Activated CD8-positive, alpha-beta T cell treated with anti-CD3 and anti-CD28 coated beads for 36 hours (primary cell): Measurements from ENCODE around the gene NPIPB8. TPM values are rescaled to one million over a fixed set of nuclear protein-coding genes. Genes with fewer than 3 reads are reported as not detected.
A peak's percentile ranks its signal among the peaks of the same experiment; 100 is the strongest.
"Not testable (repeated sequence)": the region's sequence is repeated elsewhere in the genome, so short reads cannot be mapped to it uniquely, and the experiment has no call there.

Experiments used
- ATAC-seq: fragments of 200-7000 bp; cut with Tn5 transposase; one replicate; pipeline ENCODE4 v1.10.0; 2021; ENCODE audit warnings: mild to moderate bottlenecking, moderate library complexity
- CTCF ChIA-PET: fragments of 350-600 bp; sonication (Branson Sonifier 250); formaldehyde crosslinking; loops from one replicate; lab custom pipeline; 2021; ENCODE audit warnings: antibody characterized with exemption; lab: Charles Lee
- POLR2A ChIA-PET: fragments of 350-600 bp; sonication (Branson Sonifier 250); formaldehyde crosslinking; loops from one replicate; lab custom pipeline; 2021; ENCODE audit warnings: antibody characterized with exemption; lab: Charles Lee
- DNase-seq: peaks from one replicate; pipeline ENCODE4 v3.0.0-alpha.2; 2020
- H3K27ac Mint-ChIP-seq: one replicate; pipeline ENCODE4 v1.8.0; 2021; ENCODE audit warnings: mild to moderate bottlenecking, mixed read lengths
- H3K27me3 Mint-ChIP-seq: one replicate; pipeline ENCODE4 v1.8.0; 2021; ENCODE audit warnings: mixed read lengths
- H3K36me3 Mint-ChIP-seq: one replicate; pipeline ENCODE4 v1.8.0; 2021; ENCODE audit warnings: low read depth, mixed read lengths
- H3K4me1 Mint-ChIP-seq: one replicate; pipeline ENCODE4 v1.8.0; 2021; ENCODE audit warnings: low read depth, mixed read lengths
- H3K4me3 Mint-ChIP-seq: one replicate; pipeline ENCODE4 v1.8.0; 2021; ENCODE audit warnings: mild to moderate bottlenecking, moderate library complexity, mixed read lengths
- H3K9me3 Mint-ChIP-seq: one replicate; pipeline ENCODE4 v1.8.0; 2021; ENCODE audit warnings: mixed read lengths
- intact Hi-C: fragments of 100-400 bp; cut with micrococcal nuclease; formaldehyde crosslinking; loops from one replicate; pipeline ENCODE4 v1.10.0; 2022
- total RNA-seq, 2 experiments: library from RNA; stranded (reverse); gene quantifications; one replicate each; pipeline ENCODE4 v1.2.3, GENCODE V29; 2021
- TF ChIP-seq, protein P1 (sequence below): fragments of 200-600 bp; IDR thresholded peaks from one replicate; pipeline ENCODE4 v1.8.0; 2022; ENCODE audit warnings: antibody characterized with exemption, mild to moderate bottlenecking

Gene NPIPB8
- total RNA-seq, 2 experiments from 2014 or later = not detected

DNA sequence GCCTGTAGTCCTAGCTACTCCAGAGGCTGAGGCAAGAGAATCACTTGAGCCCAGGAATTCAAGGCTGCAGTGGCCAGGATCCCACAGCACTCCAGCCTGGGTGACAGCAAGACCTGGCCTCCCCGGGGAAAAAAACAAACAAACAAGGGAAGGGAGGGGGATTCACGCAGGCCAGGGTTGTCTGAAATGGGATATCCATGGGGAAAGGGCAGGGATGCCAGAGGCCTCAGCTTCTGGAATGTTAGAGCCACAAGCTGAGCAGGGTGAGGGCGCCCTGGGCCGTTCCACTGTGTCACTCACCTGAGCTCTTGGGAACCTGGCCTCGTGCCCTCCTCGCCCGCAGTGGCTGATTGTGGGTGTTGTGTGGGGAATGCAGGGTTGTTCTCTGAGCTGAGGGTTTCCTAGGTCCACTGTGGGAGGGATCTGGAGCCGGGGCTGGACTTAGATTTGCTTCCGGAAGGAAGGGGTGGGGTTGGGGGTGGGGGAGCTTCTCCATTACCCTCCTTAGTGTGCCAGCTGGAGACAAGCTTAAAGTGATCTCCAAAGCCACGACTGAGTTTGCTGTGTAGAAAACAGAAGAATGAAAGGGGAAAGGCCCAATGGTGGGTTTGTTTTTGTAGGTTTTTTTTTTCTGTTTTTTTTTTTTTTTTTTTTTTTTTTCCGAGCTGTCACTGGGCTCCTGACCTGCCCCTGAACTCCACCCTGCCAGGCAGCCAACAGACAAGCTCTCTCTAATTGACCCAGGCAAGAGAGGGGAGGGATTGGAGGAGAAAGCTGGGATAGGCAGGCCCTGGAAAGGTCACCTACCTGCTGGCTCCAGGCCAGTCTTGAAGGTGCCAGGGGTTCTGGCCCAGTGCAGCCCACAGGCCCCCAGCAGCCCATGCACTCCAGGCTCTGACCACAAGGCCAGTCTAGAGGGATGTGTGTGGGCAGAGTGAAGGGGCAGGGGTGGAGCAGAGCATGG lies 28.0 kb upstream of the NPIPB8 start, which contains the start of gene SULT1A1:
Gene SULT1A1 (minus strand): TSS at position 414 of the 964 bp plus-strand sequence. CDS start 1,189 bp downstream, outside the sequence.
- ChIA-PET POLR2A (interaction anchor here (0.6 kb wide), 1 partner anchor 233 kb away, joined by 3 read pairs; no protein-coding TSS in a partner anchor), CTCF (interaction anchor here (1.2 kb wide), 1 partner anchor 13 kb away, joined by 5 read pairs; no protein-coding TSS in a partner anchor)
- intact Hi-C loops = no loop called here
- peaks cover 12% of the 10 kb centered on the region for H3K4me1 Mint-ChIP-seq
- no peak within 1 kb of the TSS for H3K27ac Mint-ChIP-seq
- H3K36me3 Mint-ChIP-seq = peaks cover 2% of the 10 kb centered on the region
- no peaks in the 10 kb centered on the region for H3K9me3 Mint-ChIP-seq
- no peak within 1 kb of the TSS for H3K4me3 Mint-ChIP-seq
- no peaks in the 10 kb centered on the region for H3K27me3 Mint-ChIP-seq
- ATAC-seq = no peak
- no peak for DNase-seq
- TF ChIP-seq, protein P1, sequence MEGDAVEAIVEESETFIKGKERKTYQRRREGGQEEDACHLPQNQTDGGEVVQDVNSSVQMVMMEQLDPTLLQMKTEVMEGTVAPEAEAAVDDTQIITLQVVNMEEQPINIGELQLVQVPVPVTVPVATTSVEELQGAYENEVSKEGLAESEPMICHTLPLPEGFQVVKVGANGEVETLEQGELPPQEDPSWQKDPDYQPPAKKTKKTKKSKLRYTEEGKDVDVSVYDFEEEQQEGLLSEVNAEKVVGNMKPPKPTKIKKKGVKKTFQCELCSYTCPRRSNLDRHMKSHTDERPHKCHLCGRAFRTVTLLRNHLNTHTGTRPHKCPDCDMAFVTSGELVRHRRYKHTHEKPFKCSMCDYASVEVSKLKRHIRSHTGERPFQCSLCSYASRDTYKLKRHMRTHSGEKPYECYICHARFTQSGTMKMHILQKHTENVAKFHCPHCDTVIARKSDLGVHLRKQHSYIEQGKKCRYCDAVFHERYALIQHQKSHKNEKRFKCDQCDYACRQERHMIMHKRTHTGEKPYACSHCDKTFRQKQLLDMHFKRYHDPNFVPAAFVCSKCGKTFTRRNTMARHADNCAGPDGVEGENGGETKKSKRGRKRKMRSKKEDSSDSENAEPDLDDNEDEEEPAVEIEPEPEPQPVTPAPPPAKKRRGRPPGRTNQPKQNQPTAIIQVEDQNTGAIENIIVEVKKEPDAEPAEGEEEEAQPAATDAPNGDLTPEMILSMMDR = no peak

DNA sequence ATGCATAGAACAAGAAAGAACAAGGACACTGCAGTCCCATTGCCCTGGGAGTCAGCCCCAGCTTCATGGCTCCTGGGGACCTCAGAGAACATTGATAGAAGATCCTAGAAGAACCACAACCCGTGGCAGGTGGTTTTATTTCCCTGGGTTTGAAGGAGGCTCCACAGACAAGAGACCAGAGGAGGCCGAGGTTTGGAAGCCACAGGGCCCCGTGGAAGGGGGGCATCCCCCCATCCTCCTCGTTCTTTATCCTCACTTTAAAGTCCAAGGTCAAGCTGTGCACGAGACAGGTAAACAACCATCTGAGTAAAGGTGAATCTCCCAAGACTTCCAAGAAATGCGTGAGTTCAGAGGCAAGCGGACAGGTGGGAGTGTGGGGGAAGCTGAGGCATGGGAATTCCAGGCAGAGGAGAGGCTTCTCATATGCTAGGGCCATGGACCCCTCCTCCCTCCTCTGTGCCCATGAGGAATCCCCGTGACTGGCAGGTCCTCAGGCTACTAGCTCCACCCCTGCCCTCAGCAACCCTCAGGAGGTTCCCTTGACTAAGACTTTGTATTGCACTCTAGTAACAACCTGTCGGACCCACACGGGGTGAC lies 27.2 kb upstream of the NPIPB8 start:
- POLR2A ChIA-PET = interaction anchor here (0.6 kb wide), 1 partner anchor 232 kb away, joined by 3 read pairs; no protein-coding TSS in a partner anchor

DNA sequence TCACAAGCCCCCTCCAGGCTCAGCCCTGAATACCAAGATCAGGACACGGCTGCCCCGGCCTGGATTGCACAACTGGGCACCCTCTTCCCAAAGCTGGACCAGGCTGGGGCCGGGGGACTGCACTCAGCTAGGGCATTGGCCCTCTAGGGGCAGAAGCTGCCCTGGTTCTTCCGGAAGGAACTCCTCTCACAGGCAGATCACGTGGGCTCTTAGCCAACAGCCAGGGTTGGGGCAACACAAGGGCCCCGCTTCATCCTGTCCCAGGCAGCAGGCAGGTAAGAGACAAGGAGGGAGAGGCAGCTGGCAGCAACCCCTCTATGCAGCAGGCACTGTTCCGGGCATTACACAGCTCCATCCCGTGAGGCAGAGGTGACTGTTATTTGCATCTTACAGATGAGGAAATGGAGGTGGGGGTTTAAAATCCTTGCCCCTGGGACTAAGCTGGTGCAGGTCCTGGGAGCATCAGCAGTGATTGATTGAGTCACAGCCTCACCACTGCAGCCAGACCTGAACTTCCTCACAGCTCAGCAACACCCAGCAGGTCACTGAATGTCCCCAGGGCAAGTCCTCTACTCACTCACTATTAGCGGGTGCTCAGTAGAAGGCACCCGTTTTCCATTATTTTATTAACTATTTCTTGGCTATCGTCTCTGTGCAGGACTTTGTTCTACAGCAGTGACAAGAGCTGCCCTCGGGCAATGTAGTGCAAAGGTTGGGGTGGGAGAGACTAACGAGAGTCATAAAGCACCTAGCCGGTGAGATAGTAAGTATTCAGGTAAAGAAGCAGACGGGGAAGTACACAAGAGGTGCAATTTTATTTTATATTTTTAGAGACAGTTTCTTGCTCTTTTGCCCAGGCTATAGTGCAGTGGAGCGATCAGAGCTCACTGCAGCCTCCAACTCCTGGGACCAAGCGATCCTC lies 25.2 kb upstream of the NPIPB8 start:
- ATAC-seq = peak; percentile 92
- intact Hi-C loops, CTCF ChIA-PET, H3K27me3 Mint-ChIP-seq, H3K9me3 Mint-ChIP-seq, H3K27ac Mint-ChIP-seq, H3K4me3 Mint-ChIP-seq, H3K36me3 Mint-ChIP-seq, POLR2A ChIA-PET, DNase-seq: not testable (repeated sequence)
- peaks cover 12% of the 10 kb centered on the region for H3K4me1 Mint-ChIP-seq

More for the DNA sequence above, 27.2 kb upstream of the NPIPB8 start:
- TF ChIP-seq, protein P1 = no peak
- intact Hi-C loops = no loop called here
- Mint-ChIP-seq H3K27me3 (no peaks in the 10 kb centered on the region), H3K9me3 (no peaks in the 10 kb centered on the region), H3K4me1 (peaks cover 12% of the 10 kb centered on the region), H3K4me3 (no peak overlapping the region), H3K36me3 (peaks cover 2% of the 10 kb centered on the region), H3K27ac (no peak overlapping the region)
- ATAC-seq (no peak), DNase-seq (no peak)
- CTCF ChIA-PET = interaction anchor here (1.2 kb wide), 1 partner anchor 13 kb away, joined by 5 read pairs; no protein-coding TSS in a partner anchor

DNA sequence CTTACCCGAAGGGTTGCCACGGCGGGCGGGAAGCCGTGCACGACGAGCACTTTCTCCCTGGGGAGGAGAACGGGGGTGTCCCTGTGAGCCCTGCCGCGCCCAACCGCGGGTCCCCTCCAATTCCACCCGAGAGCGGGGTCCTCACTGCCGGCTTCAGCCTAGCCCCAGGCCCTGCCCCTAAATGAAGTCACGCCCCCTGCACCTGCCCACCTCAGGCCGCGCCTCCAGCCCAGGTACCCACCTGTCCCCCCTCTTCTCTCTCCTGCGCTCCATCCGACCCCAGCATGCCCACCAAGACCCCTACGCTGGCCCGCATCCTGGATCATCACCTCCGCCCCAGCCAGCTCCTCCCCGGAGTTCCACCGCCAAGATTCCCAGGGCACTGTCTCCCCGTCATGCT lies 24.0 kb upstream of the NPIPB8 start:
- H3K9me3 Mint-ChIP-seq, H3K36me3 Mint-ChIP-seq, DNase-seq, POLR2A ChIA-PET, intact Hi-C loops, H3K27ac Mint-ChIP-seq, H3K4me3 Mint-ChIP-seq, CTCF ChIA-PET, ATAC-seq, H3K27me3 Mint-ChIP-seq: not testable (repeated sequence)
- peaks cover 12% of the 10 kb centered on the region for H3K4me1 Mint-ChIP-seq

DNA sequence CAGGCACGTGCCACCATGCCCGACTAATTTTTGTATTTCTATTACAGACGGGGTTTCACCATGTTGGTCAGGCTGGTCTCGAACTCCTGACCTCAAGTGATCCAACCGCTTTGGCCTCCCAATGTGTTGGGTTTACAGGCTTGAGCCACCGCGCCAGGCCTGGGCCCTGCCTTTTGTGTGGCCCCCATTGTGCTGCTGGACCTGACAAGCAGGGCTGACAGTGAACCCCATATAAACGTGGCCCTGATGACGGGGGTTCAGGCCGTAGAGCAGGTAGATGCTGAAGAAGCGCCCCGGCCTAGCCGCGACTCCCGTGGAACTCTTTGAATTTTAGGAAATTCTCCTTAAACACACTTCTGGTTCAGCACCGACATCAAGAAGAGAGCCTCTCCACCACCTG lies 23.3 kb upstream of the NPIPB8 start:
- intact Hi-C loops, H3K4me3 Mint-ChIP-seq, H3K27ac Mint-ChIP-seq, H3K36me3 Mint-ChIP-seq, POLR2A ChIA-PET, H3K9me3 Mint-ChIP-seq, DNase-seq, ATAC-seq, CTCF ChIA-PET, H3K27me3 Mint-ChIP-seq: not testable (repeated sequence)
- peaks cover 12% of the 10 kb centered on the region for H3K4me1 Mint-ChIP-seq
